Measurements from ENCODE around the gene EXOC1. TPM values are rescaled to one million over a fixed set of nuclear protein-coding genes. Genes with fewer than 3 reads are reported as not detected.

The EXOC1 gene
- total RNA-seq (2022; extraction: Qiagen RNA extraction), result 13.8 to 17.6 TPM (median 15.9 TPM) in 5 replicates

GRCh38 chr4:55853484-55854046 is at the start of gene EXOC1:
TSS of gene EXOC1 (plus strand) at chr4:55853648. CDS start at chr4:55858324, 4,676 bp downstream.

GRCh38 chr4:55819634-55820033 is 33.8 kb upstream of the EXOC1 start, which contains the start of gene EXOC1L:
TSS of gene EXOC1L (plus strand) at chr4:55819790. CDS start at chr4:55820027, 237 bp downstream.

GRCh38 chr4:55948726-55949481 is 95.5 kb downstream of the EXOC1 start, which contains the start of gene CEP135:
TSS of gene CEP135 (plus strand) at chr4:55948945. CDS start at chr4:55952131, 3,186 bp downstream.

Other genes with a start within 250 kb of the EXOC1 start
- gene NMU, start 217.3 kb upstream of the EXOC1 start, total RNA-seq (2022; extraction: Qiagen RNA extraction), result 0.27 to 0.54 TPM (median 0.44 TPM) in 5 replicates
- not detected in 5 replicates for gene EXOC1L, start 33.9 kb upstream of the EXOC1 start, total RNA-seq (2022; extraction: Qiagen RNA extraction)
- gene CEP135, start 95.3 kb downstream of the EXOC1 start, total RNA-seq (2022; extraction: Qiagen RNA extraction), result 3.9 to 5.2 TPM (median 4.7 TPM) in 5 replicates

Measured in A549 treated with dexamethasone at 1 μM for 4 hours (cell line).